ENCODE results near the gene CHTF18. TPM values are rescaled to one million over a fixed set of nuclear protein-coding genes. Genes with fewer than 3 reads are reported as not detected.

Gene CHTF18
- total and polyA plus RNA-seq, 9 of the 15 experiments (the other 6 are each of a cell fraction or from before 2014, with no cell fraction given), result 2.5 to 123 (median 17.0) TPM

DNA sequence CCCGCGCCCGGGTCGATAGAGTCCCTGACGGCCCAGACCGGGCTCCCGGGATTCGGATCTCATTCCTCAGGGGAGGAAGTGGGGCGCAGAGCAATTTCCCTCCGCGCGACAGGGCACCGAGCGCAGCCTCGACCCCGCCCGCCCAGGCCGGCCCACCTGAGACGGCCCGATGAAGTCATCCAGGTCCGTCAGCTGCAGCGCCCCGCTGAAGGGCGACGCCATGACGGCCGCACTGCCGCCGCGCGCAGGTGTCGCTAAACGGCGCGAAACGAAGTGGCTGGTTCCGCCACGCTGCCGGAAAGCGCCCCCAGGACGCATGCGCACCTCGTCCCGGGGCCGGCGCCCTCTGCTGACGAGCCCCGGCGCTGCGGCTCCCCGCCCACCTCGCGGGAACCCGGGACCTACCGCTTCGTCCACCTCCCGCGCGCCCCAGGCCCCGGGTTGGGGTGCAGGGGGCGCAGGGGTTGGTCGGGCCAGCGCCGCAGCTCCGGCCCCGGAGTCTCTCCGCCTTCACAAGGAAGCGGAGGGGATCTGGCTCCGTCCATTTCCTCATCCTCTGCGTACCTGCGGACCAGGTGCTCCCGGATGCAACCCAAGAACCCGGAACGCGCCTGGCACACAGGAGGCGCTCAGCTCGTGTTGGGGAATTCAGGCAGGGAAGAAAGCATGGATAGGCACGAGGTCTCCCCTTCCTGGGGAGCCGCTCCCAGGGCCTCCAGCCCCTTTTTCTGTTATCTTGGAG, 47.5 kb upstream of the CHTF18 start, which contains the start of gene CIAO3 (continued):
- TF ChIP-seq, protein P1, sequence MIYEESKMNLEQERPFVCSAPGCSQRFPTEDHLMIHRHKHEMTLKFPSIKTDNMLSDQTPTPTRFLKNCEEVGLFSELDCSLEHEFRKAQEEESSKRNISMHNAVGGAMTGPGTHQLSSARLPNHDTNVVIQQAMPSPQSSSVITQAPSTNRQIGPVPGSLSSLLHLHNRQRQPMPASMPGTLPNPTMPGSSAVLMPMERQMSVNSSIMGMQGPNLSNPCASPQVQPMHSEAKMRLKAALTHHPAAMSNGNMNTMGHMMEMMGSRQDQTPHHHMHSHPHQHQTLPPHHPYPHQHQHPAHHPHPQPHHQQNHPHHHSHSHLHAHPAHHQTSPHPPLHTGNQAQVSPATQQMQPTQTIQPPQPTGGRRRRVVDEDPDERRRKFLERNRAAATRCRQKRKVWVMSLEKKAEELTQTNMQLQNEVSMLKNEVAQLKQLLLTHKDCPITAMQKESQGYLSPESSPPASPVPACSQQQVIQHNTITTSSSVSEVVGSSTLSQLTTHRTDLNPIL (CRISPR knock-in tag; IDR thresholded peaks at IDR 0.05), result no peak
- TF ChIP-seq, protein P2, sequence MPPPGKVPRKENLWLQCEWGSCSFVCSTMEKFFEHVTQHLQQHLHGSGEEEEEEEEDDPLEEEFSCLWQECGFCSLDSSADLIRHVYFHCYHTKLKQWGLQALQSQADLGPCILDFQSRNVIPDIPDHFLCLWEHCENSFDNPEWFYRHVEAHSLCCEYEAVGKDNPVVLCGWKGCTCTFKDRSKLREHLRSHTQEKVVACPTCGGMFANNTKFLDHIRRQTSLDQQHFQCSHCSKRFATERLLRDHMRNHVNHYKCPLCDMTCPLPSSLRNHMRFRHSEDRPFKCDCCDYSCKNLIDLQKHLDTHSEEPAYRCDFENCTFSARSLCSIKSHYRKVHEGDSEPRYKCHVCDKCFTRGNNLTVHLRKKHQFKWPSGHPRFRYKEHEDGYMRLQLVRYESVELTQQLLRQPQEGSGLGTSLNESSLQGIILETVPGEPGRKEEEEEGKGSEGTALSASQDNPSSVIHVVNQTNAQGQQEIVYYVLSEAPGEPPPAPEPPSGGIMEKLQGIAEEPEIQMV (tag; conservative IDR thresholded peaks at IDR 0.05; ENCODE audit: low read depth), result no peak
- TF ChIP-seq, protein P3, sequence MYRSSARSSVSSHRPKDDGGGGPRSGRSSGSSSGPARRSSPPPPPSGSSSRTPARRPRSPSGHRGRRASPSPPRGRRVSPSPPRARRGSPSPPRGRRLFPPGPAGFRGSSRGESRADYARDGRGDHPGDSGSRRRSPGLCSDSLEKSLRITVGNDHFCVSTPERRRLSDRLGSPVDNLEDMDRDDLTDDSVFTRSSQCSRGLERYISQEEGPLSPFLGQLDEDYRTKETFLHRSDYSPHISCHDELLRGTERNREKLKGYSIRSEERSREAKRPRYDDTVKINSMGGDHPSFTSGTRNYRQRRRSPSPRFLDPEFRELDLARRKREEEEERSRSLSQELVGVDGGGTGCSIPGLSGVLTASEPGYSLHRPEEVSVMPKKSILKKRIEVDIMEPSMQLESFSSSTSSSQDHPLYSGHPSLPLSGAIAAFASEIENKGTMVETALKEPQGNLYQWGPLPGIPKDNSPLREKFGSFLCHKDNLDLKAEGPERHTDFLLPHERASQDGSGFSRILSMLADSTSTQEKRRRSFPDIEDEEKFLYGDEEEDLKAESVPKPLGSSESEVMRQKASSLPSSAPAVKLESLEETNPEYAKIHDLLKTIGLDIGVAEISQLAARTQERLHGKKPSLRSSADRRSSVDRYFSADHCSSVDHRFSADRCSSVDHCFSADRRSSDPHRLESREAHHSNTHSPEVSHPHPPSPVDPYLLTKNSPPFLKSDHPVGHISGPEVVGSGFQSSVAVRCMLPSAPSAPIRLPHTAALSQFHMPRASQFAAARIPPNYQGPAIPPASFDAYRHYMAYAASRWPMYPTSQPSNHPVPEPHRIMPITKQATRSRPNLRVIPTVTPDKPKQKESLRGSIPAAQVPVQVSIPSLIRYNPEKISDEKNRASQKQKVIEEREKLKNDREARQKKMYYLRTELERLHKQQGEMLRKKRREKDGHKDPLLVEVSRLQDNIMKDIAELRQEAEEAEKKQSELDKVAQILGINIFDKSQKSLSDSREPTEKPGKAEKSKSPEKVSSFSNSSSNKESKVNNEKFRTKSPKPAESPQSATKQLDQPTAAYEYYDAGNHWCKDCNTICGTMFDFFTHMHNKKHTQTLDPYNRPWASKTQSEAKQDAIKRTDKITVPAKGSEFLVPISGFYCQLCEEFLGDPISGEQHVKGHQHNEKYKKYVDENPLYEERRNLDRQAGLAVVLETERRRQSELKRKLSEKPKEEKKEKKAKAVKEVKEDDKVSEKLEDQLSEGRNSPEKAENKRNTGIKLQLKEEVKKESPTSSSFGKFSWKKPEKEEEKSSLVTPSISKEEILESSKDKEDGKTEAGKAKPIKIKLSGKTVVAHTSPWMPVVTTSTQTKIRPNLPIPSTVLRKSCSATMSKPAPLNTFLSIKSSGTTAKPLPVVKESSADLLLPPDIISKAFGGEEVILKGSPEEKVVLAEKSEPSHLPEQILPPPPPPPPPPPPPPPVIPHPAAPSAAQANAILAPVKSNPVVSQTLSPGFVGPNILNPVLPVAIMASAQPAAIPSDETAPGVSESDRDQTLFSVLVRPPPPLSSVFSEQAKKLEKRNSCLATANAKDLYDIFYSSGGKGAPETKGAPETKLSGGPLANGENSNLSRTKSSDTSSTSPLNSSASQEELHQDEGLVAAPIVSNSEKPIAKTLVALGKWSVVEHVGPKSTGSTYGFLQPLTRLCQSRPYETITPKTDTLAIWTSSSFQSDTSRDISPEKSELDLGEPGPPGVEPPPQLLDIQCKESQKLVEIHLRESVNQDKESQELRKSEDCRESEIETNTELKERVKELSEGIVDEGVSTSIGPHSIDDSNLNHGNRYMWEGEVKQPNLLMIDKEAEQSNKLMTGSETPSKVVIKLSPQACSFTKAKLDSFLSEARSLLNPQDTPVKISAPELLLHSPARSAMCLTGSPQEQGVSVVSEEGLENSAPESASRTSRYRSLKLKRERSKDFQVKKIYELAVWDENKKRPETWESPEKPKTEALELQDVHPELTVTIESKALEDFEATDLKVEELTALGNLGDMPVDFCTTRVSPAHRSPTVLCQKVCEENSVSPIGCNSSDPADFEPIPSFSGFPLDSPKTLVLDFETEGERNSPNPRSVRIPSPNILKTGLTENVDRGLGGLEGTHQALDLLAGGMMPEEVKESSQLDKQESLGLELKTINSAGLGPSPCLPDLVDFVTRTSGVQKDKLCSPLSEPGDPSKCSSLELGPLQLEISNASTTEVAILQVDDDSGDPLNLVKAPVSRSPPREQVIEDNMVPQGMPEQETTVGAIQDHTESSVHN (IDR thresholded peaks at IDR 0.05; ENCODE audit: borderline replicate concordance in 1 of 2, low read depth in 1 of 2), result no peak
- TF ChIP-seq GABPA (tag; conservative IDR thresholded peaks at IDR 0.05; ENCODE audit: low read depth) (peak; percentile 58; the same call in 1 of the 2 replicates), HNRNPUL1 (IDR thresholded peaks at IDR 0.05; ENCODE audit: low read length) (no peak), CSDE1 (IDR thresholded peaks at IDR 0.05) (no peak)
- TF ChIP-seq, protein P4, sequence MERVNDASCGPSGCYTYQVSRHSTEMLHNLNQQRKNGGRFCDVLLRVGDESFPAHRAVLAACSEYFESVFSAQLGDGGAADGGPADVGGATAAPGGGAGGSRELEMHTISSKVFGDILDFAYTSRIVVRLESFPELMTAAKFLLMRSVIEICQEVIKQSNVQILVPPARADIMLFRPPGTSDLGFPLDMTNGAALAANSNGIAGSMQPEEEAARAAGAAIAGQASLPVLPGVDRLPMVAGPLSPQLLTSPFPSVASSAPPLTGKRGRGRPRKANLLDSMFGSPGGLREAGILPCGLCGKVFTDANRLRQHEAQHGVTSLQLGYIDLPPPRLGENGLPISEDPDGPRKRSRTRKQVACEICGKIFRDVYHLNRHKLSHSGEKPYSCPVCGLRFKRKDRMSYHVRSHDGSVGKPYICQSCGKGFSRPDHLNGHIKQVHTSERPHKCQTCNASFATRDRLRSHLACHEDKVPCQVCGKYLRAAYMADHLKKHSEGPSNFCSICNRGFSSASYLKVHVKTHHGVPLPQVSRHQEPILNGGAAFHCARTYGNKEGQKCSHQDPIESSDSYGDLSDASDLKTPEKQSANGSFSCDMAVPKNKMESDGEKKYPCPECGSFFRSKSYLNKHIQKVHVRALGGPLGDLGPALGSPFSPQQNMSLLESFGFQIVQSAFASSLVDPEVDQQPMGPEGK (CRISPR knock-in tag; IDR thresholded peaks at IDR 0.05; ENCODE audit: borderline replicate concordance), result no peak
- TF ChIP-seq, protein P5, sequence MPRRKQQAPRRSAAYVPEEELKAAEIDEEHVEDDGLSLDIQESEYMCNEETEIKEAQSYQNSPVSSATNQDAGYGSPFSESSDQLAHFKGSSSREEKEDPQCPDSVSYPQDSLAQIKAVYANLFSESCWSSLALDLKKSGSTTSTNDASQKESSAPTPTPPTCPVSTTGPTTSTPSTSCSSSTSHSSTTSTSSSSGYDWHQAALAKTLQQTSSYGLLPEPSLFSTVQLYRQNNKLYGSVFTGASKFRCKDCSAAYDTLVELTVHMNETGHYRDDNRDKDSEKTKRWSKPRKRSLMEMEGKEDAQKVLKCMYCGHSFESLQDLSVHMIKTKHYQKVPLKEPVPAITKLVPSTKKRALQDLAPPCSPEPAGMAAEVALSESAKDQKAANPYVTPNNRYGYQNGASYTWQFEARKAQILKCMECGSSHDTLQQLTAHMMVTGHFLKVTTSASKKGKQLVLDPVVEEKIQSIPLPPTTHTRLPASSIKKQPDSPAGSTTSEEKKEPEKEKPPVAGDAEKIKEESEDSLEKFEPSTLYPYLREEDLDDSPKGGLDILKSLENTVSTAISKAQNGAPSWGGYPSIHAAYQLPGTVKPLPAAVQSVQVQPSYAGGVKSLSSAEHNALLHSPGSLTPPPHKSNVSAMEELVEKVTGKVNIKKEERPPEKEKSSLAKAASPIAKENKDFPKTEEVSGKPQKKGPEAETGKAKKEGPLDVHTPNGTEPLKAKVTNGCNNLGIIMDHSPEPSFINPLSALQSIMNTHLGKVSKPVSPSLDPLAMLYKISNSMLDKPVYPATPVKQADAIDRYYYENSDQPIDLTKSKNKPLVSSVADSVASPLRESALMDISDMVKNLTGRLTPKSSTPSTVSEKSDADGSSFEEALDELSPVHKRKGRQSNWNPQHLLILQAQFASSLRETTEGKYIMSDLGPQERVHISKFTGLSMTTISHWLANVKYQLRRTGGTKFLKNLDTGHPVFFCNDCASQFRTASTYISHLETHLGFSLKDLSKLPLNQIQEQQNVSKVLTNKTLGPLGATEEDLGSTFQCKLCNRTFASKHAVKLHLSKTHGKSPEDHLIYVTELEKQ (CRISPR knock-in tag; IDR thresholded peaks at IDR 0.05), result no peak
